Measurements from ENCODE around the gene OTUB2.

OTUB2 gene

DNA sequence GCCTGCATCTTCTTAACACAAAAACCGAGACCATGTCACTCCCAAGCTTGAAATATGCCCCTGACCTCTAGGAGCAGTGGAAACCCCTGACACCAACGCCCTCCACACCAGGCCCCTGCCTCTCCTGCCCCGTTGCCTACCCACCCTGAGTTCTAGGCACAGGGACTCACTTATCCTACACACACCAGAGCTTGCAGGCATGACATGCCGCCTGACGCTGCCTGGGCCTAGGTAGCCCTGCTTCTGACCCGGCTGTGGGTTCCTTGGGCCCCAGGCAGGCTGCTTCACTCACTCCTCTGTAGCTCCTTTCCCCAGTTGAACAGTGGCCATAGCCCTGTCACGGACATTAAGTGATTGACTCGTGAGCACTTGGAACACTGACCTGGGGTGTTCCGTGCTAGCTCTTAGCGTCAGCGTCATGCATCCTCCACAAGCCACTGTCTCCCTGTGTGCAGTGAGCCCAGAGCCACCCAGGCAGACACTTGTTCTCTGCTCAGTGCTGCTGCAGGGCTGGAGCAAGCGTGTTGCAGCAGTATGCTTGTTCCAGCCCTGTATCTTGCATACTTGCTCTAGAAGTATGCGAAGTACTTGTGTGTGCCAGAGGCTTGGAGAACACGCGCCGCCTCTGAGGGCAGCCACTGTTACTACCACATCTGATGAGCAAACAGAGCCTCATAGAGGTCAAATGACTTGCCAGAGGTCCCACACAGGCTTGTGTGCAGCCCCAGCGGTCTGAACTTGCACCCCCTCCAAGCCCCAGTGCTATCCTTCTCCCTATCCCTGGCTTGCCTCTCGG is 15.6 kb downstream of the OTUB2 start:
- no peak for DNase-seq (ENCODE audit: low read depth)

DNA sequence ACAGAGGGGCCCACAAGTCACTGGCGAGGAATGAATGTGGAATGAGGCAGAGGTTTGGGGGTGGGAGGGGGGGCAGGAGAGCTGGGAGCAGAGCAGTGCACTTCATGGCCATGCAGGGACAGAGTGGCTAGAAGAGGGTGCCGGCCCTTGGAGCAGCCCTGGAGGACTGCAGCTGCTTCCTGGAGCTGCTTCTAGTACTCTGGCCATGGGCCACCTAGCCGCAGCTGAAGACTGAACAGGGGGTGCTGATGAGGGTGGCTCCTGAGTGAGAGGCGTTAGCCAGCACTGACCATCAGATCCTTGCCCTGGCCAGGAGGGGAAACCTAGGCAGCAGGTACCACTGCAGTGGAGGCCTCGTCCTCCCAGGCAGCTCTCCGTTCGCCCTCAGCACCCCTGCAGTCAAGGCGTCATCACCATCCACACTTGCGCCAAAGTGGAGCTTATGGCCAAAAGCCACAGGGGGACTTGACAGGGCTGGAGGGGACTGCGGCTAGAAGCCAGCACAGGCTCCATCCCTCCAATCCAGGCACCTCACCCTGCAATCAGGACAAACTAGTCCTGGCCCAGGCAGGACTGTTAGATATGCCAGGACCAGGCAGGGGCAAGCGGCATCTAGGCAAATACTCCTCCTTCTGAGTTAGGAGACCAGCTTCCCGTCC is 16.4 kb downstream of the OTUB2 start:
- DNase-seq (ENCODE audit: low read depth), result no peak

DNA sequence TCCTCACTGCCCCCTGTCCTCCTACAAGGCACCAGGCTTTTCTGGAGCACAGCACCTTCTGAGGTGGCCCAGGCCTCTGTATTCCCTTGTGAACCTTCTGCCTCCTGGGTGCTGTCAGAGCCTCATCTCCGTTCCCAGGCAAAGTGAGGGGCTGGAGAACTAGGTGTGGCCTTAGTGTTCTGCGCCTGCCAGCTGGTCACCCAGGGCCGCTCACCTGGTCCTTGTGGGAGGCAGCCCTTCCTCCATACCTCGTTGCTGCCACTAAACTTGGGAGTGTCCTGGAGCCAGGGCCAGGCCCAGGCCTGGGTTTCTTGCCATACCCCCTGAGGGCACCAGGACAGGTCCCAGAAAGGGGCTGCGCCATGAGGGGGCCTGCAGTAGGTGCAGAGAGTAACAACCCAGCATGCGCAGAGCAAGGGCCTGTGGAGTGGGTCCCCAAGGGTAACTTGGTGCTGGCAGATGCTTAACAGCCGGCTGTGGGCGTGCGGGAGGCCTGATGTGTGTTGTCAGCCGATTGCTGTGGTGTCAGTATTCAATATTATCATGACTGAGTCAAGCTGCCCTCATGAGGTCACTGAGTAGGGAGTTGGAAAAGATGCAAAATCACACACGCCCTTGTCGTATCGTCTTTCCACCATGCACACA is 17.1 kb downstream of the OTUB2 start:
- DNase-seq (ENCODE audit: low read depth), result no peak

DNA sequence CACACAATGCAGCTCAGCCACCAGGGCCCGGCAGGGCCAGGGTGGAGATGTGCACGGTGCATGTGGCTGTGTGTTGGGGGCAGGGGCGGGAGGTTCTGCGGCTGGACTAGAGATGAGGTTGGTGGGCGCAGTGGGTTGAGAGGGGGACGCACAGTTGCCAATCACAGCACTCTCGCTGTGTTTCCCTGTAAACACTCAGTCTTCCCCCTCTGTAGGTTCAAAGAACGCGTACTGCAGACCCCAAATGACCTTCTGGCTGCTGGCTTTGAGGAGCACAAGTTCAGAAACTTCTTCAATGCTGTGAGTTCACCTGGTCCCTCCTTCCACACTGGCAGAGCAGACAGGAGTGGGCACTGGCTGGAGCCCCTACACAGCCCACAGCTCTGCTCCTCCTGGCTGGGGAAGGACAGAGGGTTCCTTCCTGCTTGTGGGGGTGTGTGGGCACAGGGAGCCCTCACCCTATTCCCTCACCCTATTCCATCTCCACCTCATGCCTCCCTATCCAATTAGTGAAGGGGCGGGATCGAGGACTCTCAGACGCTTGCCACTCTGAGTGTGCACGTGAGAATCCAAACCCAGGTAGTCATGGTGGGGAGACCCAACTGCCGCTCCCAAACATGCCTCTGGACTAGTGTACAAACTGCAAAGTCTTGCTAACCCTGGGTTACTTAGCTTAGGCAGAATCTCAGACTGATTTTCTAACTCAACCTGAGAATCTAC is 17.8 kb downstream of the OTUB2 start:
- DNase-seq (ENCODE audit: low read depth), result no peak

DNA sequence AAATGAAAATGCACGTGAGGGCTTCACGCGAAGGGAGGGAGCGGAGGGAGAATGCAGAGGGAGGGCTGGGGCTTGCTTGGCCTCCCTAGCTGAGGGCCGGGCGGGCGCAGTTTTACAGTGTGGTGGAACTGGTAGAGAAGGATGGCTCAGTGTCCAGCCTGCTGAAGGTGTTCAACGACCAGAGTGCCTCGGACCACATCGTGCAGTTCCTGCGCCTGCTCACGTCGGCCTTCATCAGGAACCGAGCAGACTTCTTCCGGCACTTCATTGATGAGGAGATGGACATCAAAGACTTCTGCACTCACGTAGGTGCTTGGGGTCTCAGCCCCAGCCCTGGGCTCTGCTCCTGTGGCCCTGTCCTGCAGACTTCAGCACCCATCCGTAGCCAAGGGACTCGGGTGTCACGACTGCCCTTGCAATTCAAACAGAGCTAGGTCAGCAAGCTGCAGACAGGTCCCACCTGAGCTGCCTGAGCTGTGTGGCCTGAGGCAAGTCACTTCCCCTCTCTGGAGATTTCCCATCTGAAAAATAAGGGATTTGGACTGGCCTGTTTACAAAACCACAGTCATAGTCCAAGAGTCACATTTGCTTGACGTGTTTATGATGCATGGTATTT is 18.4 kb downstream of the OTUB2 start:
- no peak for DNase-seq (ENCODE audit: low read depth)

DNA sequence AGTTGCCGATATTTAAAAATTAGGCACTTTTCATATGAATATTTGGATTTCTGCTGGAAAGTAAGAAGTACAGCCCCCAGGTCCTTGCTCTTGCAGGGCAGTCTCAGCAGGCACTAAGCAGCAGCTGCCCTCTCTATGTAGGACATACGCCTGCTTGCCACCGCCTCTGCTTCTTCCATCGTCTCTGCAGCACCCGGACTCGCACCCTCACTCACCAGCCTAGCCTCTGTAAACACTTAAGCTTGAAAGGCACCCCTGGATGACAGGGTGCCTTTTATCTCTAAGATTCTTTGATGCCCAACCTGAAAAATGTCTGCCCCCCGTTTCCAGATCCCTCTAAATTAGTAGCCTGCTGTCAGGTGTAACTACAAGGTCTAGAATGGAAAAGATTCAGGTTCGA is 19.0 kb downstream of the OTUB2 start:
- DNase-seq (ENCODE audit: low read depth), result no peak

DNA sequence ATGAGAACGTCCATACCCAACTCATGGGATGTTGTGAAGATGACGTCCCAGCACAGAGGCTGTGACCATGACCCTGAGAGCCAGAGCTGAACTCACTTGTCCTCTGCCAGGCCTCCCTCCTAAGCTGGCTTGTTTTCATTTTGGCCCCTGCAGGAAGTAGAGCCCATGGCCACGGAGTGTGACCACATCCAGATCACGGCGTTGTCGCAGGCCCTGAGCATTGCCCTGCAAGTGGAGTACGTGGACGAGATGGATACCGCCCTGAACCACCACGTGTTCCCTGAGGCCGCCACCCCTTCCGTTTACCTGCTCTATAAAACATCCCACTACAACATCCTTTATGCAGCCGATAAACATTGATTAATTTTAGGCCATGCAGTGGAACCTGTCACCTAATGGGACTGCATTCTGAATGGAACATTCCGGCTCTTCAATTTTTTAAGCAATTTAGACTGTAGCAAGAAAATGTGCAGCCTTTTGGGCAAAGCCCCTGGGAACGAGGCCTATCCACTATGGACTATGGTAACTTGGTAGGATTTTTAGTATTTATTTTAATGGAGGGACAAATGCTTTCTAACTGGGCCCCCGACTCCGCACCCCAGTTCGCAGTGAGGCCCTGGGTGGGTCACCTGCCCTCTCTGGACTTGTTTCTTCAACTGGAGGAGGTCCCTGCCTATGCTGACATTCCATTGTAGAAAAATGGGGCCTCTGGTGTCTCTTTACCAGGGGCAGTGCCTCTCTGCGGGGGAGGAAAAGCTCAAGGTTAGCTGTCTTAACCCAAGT is 19.6 kb downstream of the OTUB2 start:
- no peak for DNase-seq (ENCODE audit: low read depth)

DNA sequence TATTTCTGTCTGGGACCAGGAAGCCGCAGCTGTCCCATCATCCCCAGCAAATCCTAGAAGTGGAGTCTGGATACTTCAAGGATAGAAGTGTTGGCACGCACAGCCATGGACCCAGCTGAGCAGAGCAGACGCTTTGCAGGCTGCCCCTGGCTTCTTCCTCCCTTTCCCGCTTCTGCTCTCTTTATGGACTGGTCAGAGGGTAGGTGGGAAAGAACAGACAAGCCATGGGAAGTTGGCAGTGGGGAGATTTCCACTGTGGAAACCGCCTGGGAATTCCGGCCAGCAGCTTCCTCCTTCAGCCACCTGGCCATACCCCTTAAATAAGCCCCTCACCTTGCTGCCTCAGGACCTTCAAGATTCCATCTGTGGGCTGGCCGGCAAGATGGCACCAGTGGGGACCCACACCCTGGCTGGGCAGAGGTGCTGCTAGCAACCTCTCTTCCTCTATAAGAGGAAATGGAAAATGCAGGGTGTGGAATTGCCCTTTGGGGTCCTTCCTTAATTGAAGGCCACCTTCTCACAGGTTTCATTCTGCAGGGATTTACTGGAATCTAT is 20.6 kb downstream of the OTUB2 start:
- no peak for DNase-seq (ENCODE audit: low read depth)

DNA sequence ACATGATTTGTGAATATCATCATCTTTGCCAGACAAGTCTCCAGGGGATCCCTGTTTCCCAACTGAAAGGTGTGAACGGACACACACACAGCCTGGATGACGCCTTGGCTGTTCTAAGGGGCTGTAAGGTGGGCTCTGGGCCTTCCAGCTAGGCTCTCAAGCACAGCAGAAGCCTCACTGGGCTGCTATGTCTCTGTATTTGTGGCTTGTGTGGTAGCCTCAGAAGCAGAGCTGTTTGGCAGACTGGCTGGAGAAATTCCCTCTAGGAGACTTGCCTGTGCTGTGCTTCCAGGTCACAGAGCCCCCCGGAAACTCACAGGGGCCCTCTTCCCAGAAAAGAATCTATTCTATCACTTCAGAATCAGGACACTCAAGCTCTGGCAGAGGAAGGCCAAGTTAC is 21.4 kb downstream of the OTUB2 start:
- DNase-seq (ENCODE audit: low read depth), result no peak

DNA sequence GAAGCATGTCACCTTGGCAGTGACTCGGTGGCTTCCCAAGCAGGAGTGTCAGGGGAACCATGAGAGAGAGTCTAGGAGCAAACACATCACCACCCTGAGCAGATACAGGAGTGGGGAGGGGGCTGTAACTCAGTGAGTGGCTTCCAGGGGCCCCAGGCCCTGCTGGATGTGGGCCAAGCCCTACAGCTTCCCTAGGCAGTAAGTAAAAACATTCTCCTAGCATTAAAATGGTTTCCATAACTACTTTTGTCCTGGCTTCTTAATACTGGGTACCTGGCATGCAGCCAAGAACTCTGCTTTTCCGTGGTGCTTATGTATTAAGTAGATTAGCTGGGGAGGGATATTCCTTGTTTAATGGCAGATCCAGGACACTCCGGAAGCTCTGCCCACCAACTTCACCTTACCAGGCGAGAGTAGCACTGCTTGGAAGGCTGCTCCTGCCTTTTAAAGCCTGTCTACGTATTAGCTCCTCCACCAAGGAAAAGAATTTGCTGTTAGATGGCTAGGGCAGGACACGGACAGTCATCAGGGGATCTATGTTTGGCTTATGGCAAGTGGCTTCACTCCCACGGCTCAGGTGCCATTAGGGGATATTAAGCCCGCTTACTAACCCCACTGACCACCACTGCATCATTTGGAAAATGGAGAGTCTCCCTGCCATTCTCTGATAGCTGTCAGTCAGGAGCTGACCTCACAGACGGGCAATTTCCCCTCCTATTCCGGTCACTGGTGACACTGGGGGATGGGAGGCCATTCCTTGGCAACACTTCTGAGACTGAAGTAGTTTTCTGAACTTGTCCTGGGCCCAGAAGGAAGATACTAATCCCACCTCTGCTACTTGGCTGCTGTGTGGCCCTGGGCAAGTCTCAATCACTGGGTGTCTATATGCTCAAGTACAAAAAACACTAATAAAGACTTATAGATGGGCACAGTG is 22.8 kb downstream of the OTUB2 start:
- DNase-seq (ENCODE audit: low read depth), result no peak

DNA sequence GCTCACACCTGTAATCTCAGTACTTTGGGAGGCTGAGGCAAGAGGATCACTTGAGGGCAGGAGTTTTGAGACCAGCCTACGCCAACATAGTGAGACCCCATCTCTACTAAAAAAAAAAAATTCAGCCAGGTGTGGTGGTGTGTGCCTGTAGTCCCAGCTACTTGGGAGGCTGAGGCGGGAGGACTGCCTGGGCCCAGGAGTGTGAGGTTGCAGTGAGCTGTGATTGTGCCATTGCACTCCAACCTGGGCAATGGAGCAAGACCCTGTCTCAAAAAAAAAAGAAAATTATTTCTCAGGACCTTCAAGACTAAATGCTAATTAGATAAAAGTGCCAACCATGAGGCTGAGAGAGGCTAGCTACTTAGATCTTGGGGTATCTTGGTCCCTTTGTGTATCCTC is 23.5 kb downstream of the OTUB2 start:
- DNase-seq (ENCODE audit: low read depth), result no peak

DNA sequence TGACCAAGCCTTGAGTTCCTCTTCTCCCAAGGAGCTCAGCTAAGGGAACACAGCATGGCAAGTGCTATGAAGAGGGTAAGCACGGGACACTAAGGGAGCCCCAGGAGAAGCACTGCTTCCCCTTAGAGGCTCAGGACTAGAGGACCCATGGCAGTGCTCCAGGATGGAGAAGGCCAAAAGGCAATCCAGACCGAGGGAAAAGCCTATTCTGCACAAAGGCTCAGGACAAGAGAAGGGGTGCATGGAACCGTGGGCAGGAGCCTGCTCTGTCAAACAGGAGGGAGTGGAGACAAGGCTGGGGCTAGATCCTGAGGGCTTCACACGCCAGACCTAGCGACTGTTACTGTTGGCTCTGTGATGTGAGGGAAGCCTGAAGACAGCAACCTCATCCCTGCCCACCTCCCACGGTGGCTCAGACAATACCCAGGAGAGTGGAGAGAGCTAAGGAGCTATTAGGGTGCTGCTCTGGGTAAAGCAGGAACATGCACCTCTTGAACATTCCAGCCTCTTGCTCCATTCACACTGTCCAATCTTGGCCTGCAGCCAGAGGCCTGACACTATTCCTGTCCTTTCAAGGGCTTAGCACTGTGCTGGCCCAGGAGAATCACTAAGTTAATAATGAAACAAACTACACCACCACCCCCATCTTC is 24.2 kb downstream of the OTUB2 start:
- no peak for DNase-seq (ENCODE audit: low read depth)

DNA sequence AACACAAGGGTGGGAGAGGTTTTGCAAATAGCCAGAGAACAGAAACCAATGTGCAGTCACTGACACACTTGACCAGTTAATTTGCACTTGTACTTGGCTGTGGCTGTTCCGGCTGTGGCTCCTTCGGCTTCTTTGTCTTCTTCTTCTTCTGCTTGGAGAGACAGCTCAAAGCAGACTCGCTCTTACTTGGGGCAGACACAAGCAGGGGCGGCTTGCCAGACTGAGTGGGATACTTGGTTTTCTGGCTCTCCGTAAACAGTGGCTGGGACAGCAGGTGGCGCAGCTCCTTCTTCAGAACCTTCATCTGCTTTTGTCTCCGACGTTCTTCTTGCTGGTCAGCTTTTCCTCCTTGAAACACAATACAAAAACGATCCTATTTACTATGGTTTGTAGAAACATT is 25.0 kb downstream of the OTUB2 start:
- no peak for DNase-seq (ENCODE audit: low read depth)

DNA sequence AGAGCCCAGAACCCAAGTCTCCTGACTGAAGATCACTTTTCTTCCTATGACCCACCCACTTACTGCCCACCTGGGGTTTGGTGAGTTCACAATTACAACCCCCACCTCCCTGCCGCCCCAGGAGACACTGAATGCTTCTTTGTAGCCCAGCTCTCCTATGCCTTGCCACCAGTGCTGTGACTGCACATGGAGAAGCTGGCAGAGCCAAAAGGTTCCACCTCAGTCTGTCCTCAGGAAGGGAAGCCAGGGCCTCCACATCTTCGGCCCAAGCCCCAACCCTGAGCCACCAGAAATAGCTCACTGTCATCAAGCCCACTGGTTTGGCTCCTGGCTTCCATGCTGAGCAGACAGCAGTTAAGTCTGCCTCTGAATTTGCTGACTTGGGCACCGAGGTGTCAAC is 25.6 kb downstream of the OTUB2 start:
- no peak for DNase-seq (ENCODE audit: low read depth)

DNA sequence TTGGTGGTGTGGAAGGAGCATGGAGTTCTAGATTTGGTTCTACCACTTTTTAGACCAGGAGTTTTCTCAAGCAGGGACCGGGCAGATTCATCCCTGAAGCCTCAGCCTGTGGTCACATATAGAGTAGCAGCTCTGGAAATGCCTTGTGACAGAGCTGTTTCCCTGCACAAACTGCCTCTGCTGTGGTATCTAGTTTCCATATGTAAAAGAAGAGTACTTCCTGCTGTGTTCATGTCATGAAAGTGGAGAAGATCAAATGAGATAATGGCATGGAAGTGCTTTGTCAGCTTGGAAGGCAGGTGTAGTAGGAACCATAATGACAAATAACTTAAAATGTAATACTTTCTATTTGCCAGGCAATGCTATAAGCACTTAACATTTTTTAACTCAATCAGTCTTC is 26.1 kb downstream of the OTUB2 start:
- DNase-seq (ENCODE audit: low read depth), result no peak

DNA sequence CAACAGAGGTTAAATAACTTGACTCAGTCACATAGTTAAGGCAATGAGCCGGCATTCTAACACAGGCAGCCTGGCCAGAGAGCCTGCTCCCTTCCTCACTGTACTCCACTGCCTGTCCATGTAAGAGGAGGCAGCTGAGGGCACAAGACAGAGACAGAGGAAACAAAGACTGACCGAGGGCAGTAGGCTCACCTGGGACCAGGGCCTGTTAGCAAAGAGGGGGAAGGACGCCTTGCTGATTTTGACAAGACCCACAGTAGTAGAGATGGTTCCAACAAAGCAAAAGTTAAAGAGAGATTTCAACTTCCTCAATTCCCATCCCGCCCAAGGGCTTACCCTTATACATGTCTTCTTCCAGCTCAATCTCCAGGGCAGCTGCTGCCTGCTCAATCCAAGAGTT is 26.5 kb downstream of the OTUB2 start:
- no peak for DNase-seq (ENCODE audit: low read depth)

DNA sequence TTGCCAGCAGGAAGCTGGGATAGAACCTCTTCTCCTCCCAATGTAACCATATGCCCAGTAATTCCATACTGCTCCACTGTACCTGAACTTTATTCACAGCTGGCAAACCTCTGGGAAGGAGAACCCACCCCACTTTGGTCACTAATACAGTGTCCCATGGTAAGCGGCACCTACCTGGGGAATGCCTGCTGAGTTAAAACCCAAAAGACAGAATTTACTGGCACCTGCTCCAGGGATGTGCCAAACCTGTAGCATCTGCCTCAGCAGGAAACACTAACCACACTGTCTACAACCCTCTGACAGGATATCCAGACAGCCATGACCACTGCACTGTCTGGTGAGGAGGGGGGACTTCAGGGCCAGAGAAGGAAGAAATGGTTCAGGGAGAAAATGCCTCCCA is 28.3 kb downstream of the OTUB2 start:
- DNase-seq (ENCODE audit: low read depth), result no peak

DNA sequence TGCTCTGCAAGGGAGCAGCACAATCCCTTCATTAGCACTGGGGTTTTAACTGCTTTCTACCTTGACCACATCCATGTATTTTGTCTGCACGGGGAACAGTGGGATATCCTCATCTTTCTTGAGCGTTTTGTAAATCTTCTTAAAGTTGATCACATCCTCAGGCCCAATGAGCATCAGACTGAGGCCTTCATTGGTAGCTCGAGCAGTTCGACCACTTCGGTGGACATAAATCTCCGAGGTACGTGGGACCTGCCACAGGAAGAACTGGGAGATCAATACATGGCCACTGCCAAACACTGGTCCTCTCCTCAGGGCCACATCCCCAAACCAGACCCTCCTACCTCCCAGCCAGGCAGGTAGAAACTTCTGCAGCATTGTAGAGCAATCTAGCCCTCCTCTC is 28.8 kb downstream of the OTUB2 start:
- no peak for DNase-seq (ENCODE audit: low read depth)

DNA sequence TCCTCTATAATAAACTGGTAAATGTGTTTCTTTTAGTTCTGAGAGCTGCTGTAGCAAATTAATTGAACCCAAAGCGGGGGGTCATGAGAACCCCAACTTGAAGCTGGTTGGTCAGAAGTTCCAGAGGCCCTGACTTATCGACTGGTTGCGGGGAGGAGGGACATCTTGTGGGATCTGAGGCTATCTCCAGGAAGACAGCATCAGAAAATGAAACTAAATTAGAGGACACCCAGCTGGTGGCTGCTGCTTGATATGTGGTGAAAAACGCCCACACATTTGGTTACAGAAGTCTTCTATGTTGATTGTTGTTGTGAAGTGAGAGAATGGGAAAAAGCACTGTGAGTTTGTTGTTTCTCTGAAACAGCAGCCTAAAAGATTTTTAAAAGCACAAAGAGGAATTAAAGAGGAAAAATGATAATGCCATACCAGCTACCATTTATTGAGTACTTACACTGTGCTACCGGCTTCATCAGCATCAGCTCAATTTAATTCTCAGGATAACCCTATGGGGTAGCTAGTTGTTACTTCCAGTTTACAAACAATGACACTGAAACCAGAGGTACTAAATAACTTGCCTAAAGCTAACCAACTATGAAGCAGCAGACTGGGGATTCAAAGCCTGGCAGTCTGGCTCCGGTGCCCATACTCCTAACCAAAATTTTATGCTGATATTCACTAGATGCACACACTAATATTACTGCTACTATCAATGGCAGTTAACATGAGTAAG is 30.6 kb downstream of the OTUB2 start:
- no peak for DNase-seq (ENCODE audit: low read depth)

Measured in T follicular helper cell (primary cell).